Neural progenitor cell (in vitro differentiated cells): ENCODE measurements around the gene SDR39U1. TPM values are rescaled to one million over a fixed set of nuclear protein-coding genes. Genes with fewer than 3 reads are reported as not detected.

Source experiments
- DNase-seq: peaks from one replicate; pipeline ENCODE4 v3.0.0-alpha.2; 2016; ENCODE audit warnings: low spot score
- H2AFZ ChIP-seq: fragments of 200-600 bp; sonication (generic); replicated peaks from 2 replicates; pipeline ENCODE4 v1.6.1; 2016; ENCODE audit warnings: antibody characterized with exemption
- H3F3A ChIP-seq: fragments of 200-600 bp; sonication (generic); 2 replicates; pipeline ENCODE4 v1.6.1; 2016; ENCODE audit warnings: antibody characterized with exemption, low read depth
- H3K27ac ChIP-seq: fragments of 200-600 bp; sonication (generic); 2 replicates; pipeline ENCODE4 v1.5.1; 2016; ENCODE audit warnings: mild to moderate bottlenecking
- H3K27me3 ChIP-seq: fragments of 200-600 bp; sonication (generic); 2 replicates; pipeline ENCODE4 v1.6.1; 2016; ENCODE audit warnings: mild to moderate bottlenecking, moderate library complexity
- H3K36me3 ChIP-seq: fragments of 200-600 bp; sonication (generic); 2 replicates; pipeline ENCODE4 v1.5.1; 2016
- H3K4me1 ChIP-seq: fragments of 200-600 bp; sonication (generic); 2 replicates; pipeline ENCODE4 v1.6.1; 2016; ENCODE audit warnings: mixed run types
- H3K4me2 ChIP-seq: fragments of 200-600 bp; sonication (generic); 2 replicates; pipeline ENCODE4 v1.6.1; 2016
- H3K4me3 ChIP-seq: fragments of 200-600 bp; sonication (generic); 2 replicates; pipeline ENCODE4 v1.5.1; 2016
- H3K79me2 ChIP-seq: fragments of 200-600 bp; sonication (generic); 2 replicates; pipeline ENCODE4 v1.6.1; 2016; ENCODE audit warnings: low read depth
- H3K9ac ChIP-seq: fragments of 200-600 bp; sonication (generic); 2 replicates; pipeline ENCODE4 v1.6.1; 2016
- H3K9me3 ChIP-seq: fragments of 200-600 bp; sonication (generic); 2 replicates; pipeline ENCODE4 v1.5.1; 2016; ENCODE audit warnings: low read depth
- H4K20me1 ChIP-seq: fragments of 200-600 bp; sonication (generic); 2 replicates; pipeline ENCODE4 v1.6.1; 2016; ENCODE audit warnings: low read depth
- H3K27ac Mint-ChIP-seq: 3 replicates; pipeline ENCODE4 v1.8.0; 2021; ENCODE audit warnings: mixed read lengths
- H3K27me3 Mint-ChIP-seq: 2 replicates; pipeline ENCODE4 v1.8.0; 2022; ENCODE audit warnings: low read depth, mild to moderate bottlenecking, inconsistent platforms, moderate library complexity, mixed read lengths; ENCODE audit not compliant: insufficient read depth
- H3K36me3 Mint-ChIP-seq: 3 replicates; pipeline ENCODE4 v1.8.0; 2021; ENCODE audit warnings: mixed read lengths
- H3K4me1 Mint-ChIP-seq: 3 replicates; pipeline ENCODE4 v1.8.0; 2021; ENCODE audit warnings: mixed read lengths
- H3K4me3 Mint-ChIP-seq: 3 replicates; pipeline ENCODE4 v1.8.0; 2021; ENCODE audit warnings: mild to moderate bottlenecking, moderate library complexity, mixed read lengths
- H3K9me3 Mint-ChIP-seq: 3 replicates; pipeline ENCODE4 v1.8.0; 2020; ENCODE audit warnings: mixed read lengths
- EZH2 ChIP-seq: fragments of 200-600 bp; sonication (generic); IDR thresholded peaks from 2 replicates; pipeline ENCODE4 v1.6.1; 2017; ENCODE audit warnings: antibody characterized with exemption, mild to moderate bottlenecking, moderate library complexity
- EZH2phosphoT487 ChIP-seq: fragments of 200-600 bp; sonication (generic); IDR thresholded peaks from 2 replicates; pipeline ENCODE4 v1.6.1; 2017; ENCODE audit warnings: antibody characterized with exemption
- total RNA-seq: library from RNA; depleted of rRNA; stranded (reverse); fragments of >200 nt; gene quantifications from 2 replicates; pipeline ENCODE4 v1.2.3, GENCODE V29; 2015; ENCODE audit warnings: low replicate concordance
- TF ChIP-seq, protein P1 (sequence below): fragments of 200-600 bp; sonication (generic); IDR thresholded peaks from 2 replicates; pipeline ENCODE4 v1.5.1; 2017; ENCODE audit warnings: antibody characterized with exemption, mild to moderate bottlenecking

Gene SDR39U1
- total RNA-seq, 1 donor from 2014 or later = 19.0 TPM

- TF ChIP-seq EZH2 (no peak), EZH2phosphoT487 (no peak)
- TF ChIP-seq, protein P1, sequence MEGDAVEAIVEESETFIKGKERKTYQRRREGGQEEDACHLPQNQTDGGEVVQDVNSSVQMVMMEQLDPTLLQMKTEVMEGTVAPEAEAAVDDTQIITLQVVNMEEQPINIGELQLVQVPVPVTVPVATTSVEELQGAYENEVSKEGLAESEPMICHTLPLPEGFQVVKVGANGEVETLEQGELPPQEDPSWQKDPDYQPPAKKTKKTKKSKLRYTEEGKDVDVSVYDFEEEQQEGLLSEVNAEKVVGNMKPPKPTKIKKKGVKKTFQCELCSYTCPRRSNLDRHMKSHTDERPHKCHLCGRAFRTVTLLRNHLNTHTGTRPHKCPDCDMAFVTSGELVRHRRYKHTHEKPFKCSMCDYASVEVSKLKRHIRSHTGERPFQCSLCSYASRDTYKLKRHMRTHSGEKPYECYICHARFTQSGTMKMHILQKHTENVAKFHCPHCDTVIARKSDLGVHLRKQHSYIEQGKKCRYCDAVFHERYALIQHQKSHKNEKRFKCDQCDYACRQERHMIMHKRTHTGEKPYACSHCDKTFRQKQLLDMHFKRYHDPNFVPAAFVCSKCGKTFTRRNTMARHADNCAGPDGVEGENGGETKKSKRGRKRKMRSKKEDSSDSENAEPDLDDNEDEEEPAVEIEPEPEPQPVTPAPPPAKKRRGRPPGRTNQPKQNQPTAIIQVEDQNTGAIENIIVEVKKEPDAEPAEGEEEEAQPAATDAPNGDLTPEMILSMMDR = no peak
- Histone ChIP-seq H3K9ac (peak overlapping the region; percentile 21), H3K4me2 (peak overlapping the region; percentile 89), H4K20me1 (peaks cover 22% of the 10 kb centered on the region), H3K36me3 (no peaks in the 10 kb centered on the region), H3K4me1 (no peaks in the 10 kb centered on the region), H2AFZ (peak overlapping the region; percentile 60), H3K27ac (no peak overlapping the region), H3K4me3 (peak overlapping the region; percentile 68), H3K27me3 (peaks cover 33% of the 10 kb centered on the region), H3F3A (peaks cover 17% of the 10 kb centered on the region), H3K9me3 (no peaks in the 10 kb centered on the region), H3K79me2 (peaks cover 4% of the 10 kb centered on the region)
- H3K9me3 Mint-ChIP-seq = no peaks in the 10 kb centered on the region
- H3K4me1 Mint-ChIP-seq = peaks cover 17% of the 10 kb centered on the region
- peak overlapping the region; percentile 90 for H3K4me3 Mint-ChIP-seq
- H3K36me3 Mint-ChIP-seq = peaks cover 3% of the 10 kb centered on the region
- H3K27ac Mint-ChIP-seq = no peak overlapping the region
- DNase-seq = peak; percentile 76
- peaks cover 8% of the 10 kb centered on the region for H3K27me3 Mint-ChIP-seq
Measured at GRCh38 chr14:24430143-24430681, 12.4 kb downstream of the SDR39U1 start.

DNA sequence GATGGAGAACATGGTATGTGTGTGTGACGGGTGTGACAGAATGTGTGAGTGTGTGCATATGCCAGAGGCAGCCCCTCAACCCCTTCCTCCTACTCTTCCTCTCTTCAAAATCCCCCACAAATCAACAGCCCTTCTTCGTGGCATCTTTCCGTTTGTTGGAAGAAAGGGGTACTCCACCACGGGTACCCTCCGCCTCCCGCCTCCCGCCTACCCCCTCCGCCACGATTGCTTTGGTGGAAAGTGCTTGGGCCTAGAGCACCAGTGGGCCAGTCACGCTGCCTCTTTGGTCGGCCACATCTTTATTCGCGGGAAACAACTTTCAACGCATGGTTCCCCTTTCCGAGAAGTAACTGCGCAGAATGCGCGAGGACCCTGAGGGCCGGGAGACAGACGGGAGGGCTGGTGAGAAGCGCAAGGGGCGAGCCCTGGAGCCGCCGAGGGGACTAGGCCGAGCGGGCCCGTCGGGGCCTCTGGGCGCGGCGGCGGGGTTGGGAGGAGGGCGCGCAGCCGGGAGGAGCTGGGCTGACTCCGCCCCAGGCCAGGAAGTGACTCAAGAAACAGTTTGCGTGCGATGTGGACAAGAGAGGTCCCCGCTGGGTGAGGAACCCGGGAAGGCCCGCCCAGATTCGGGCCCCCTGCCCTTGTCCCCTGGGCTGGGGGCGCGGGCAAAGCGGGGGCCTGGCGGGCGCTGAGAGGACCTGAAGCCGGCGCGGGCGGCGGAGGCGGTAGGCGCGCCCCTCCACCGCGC is 13.0 kb downstream of the SDR39U1 start, which contains the start of the genes CBLN3 and KHNYN:
Gene CBLN3, minus strand, starts transcription at position 274 of the 748 bp plus-strand sequence. CDS start 614 bp downstream, outside the sequence.
Gene KHNYN, plus strand, starts transcription at position 560 of the 748 bp plus-strand sequence. CDS start 777 bp downstream, outside the sequence.
- peaks cover 17% of the 10 kb centered on the region for H3K4me1 Mint-ChIP-seq
- peak; percentile 49 for TF ChIP-seq EZH2
- no peak for TF ChIP-seq EZH2phosphoT487
- peak within 1 kb of the TSS; percentile 68 for H3K4me3 ChIP-seq
- peak within 1 kb of the TSS; percentile 89 for H3K4me2 ChIP-seq
- peak; percentile 89 for DNase-seq
- H3F3A ChIP-seq = peaks cover 17% of the 10 kb centered on the region
- H3K9me3 Mint-ChIP-seq = no peaks in the 10 kb centered on the region
- peaks cover 22% of the 10 kb centered on the region for H4K20me1 ChIP-seq
- peaks cover 4% of the 10 kb centered on the region for H3K79me2 ChIP-seq
- peak within 1 kb of the TSS; percentile 88 for H3K27ac Mint-ChIP-seq
- H2AFZ ChIP-seq = peak within 1 kb of the TSS; percentile 60
- H3K27ac ChIP-seq = no peak within 1 kb of the TSS
- peak within 1 kb of the TSS; percentile 21 for H3K9ac ChIP-seq
- peaks cover 8% of the 10 kb centered on the region for H3K27me3 Mint-ChIP-seq
- peaks cover 3% of the 10 kb centered on the region for H3K36me3 Mint-ChIP-seq
- peak within 1 kb of the TSS; percentile 90 for H3K4me3 Mint-ChIP-seq
- no peaks in the 10 kb centered on the region for H3K9me3 ChIP-seq
- H3K27me3 ChIP-seq = peaks cover 33% of the 10 kb centered on the region
- H3K36me3 ChIP-seq = no peaks in the 10 kb centered on the region
- H3K4me1 ChIP-seq = no peaks in the 10 kb centered on the region

DNA sequence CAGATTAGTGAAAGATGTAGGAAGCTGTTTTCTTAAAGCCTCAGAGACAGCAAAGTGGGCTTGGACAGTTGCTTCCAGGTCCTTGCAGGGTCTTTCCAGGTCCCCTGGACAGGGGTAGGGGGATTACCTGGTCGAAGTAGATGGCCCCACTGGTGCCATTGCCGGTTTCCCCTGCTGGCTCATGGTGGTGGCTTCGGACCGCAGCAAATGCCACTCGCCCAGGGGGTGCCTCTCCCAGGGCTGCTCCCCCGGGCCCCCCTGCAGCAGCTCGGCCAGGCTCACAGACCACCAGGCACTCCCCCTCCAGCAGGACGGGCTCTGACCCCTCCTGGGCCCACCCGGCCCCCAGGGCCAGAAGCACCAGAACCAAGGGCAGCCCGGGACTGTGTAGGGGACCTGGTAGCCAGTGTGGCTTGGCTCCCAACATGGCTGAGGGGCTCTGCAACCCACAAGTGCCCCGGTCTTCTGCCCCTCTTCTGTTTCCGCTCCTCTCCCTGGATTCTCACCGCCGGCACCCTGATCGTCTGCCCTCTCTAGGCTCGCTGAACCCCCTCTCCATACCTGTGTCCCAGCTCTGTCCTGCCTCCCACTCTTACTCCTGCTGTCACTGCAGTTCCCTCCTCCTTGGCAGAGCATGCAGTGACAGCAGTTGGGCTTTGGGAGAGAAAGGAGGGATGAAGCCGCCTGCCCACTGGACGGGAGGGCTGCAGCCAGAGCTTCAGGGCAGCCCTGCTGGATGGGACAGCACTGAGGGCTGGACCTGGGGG is 13.8 kb downstream of the SDR39U1 start:
- DNase-seq = no peak
- Histone ChIP-seq H2AFZ (peak overlapping the region; percentile 60), H3K27me3 (peaks cover 38% of the 10 kb centered on the region), H3K4me3 (no peak overlapping the region), H3F3A (peaks cover 17% of the 10 kb centered on the region), H3K27ac (no peak overlapping the region), H3K4me2 (peak overlapping the region; percentile 89), H3K9me3 (no peaks in the 10 kb centered on the region), H3K4me1 (no peaks in the 10 kb centered on the region), H3K36me3 (no peaks in the 10 kb centered on the region), H4K20me1 (peaks cover 22% of the 10 kb centered on the region), H3K79me2 (peaks cover 4% of the 10 kb centered on the region), H3K9ac (no peak overlapping the region)
- Mint-ChIP-seq H3K36me3 (peaks cover 3% of the 10 kb centered on the region), H3K9me3 (no peaks in the 10 kb centered on the region), H3K27ac (peak overlapping the region; percentile 88), H3K27me3 (peaks cover 8% of the 10 kb centered on the region), H3K4me3 (peak overlapping the region; percentile 87), H3K4me1 (peaks cover 17% of the 10 kb centered on the region)
- TF ChIP-seq EZH2 (no peak), EZH2phosphoT487 (no peak)
- TF ChIP-seq, protein P1 = no peak
